ENCODE results near the gene CD5L. TPM values are rescaled to one million over a fixed set of nuclear protein-coding genes. Genes with fewer than 3 reads are reported as not detected.
A peak's percentile ranks its signal among the peaks of the same experiment; 100 is the strongest.

The CD5L gene
- total and polyA plus RNA-seq, 2 donors (not counting 1 experiment from before 2014, with no cell fraction given): 0.17 TPM; not detected in 1

- TF ChIP-seq EZH2 (IDR thresholded peaks at IDR 0.05; ENCODE audit: borderline replicate concordance, insufficient read depth, low read depth, low read length, poor library complexity, severe bottlenecking) (no peak), CTCF (IDR thresholded peaks at IDR 0.05) (no peak)
- Histone ChIP-seq H3K27ac (ENCODE audit: low read length in 2 of 2) (peak overlapping the region; percentile 31 to 53), H3K4me2 (replicated peaks; ENCODE audit: low read depth, low read length, poor library complexity, severe bottlenecking) (peak overlapping the region; percentile 57), H3K4me1 (ENCODE audit: control insufficient read depth in 2 of 2, insufficient read depth in 2 of 2, low read length in 2 of 2) (peaks cover 83 to 90% of the 10 kb centered on the region in 2 donors), H3K4me3 (ENCODE audit: control extremely low read depth in 1 of 5, extremely low read depth in 1 of 5, insufficient read depth in 1 of 5, low read depth in 2 of 5, low read length in 4 of 5) (peak overlapping the region in 1 of 5 experiments; percentile 17), H3K27me3 (replicated peaks in 1 of 4; ENCODE audit: control extremely low read depth in 1 of 4, control insufficient read depth in 3 of 4, insufficient read depth in 4 of 4, low read length in 3 of 4) (no peaks in the 10 kb centered on the region), H3K36me3 (replicated peaks in 1 of 2; ENCODE audit: control extremely low read depth in 1 of 2, control insufficient read depth in 1 of 2, extremely low read depth in 1 of 2, insufficient read depth in 2 of 2, low read length in 1 of 2) (peaks cover 3 to 4% of the 10 kb centered on the region in 2 experiments), H4K20me1 (ENCODE audit: control insufficient read depth, insufficient read depth, low read length, poor library complexity, severe bottlenecking) (peaks cover 7% of the 10 kb centered on the region), H3K9ac (ENCODE audit: low read length) (no peak overlapping the region), H3K79me2 (ENCODE audit: control insufficient read depth, insufficient read depth, low read length) (peaks cover 65% of the 10 kb centered on the region), H3K9me3 (ENCODE audit: control extremely low read depth in 1 of 3, control insufficient read depth in 2 of 3, insufficient read depth in 1 of 3, low read length in 2 of 3) (no peaks in the 10 kb centered on the region), H2AFZ (ENCODE audit: insufficient read depth, low read depth, low read length, poor library complexity, severe bottlenecking) (no peak overlapping the region)
- DNase-seq (peak; percentile 45), ATAC-seq (ENCODE audit: low read depth) (peak; percentile 6)
- Mint-ChIP-seq H3K27me3 (no peaks in the 10 kb centered on the region), H3K4me1 (peaks cover 87% of the 10 kb centered on the region), H3K4me3 (peak overlapping the region; percentile 64), H3K27ac (peak overlapping the region; percentile 93), H3K9me3 (ENCODE audit: insufficient read depth) (no peaks in the 10 kb centered on the region)
- 0% methylated on average over 1 of the region's 2 CpGs for WGBS (ENCODE audit: insufficient coverage)
- ChIA-PET CTCF (interaction anchor here (0.7 to 4.2 kb wide), 10 partner anchors 12 to 267 kb away, joined by 3 to 28 read pairs (median 4); partner anchors contain the start of gene FCRL1), POLR2A (interaction anchor here (0.7 to 1.5 kb wide), 5 partner anchors 26 to 155 kb away, joined by 3 to 11 read pairs (median 6); partner anchors contain the start of gene FCRL1)
- intact Hi-C loops (cut with micrococcal nuclease): loop anchor here (10.0 kb wide), 1 partner anchor 1284 kb away; no protein-coding TSS in a partner anchor
These were observed 60.6 kb downstream of the CD5L start for GRCh38 chr1:157781048-157781447.

Small RNA genes within 50 kb of the gene (small RNA-seq; reads per million reads assigned to genes)
- not detected for gene MRPS21P2 (ENCODE audit: insufficient read length, low read depth, low replicate concordance)

Other genes with a start within 250 kb of the CD5L start
- 0.30 and 0.68 TPM in 2 replicates for gene FCRL4, start 243.7 kb downstream of the CD5L start, total RNA-seq
- 0.03 and 0.09 TPM in 2 replicates for gene FCRL4, start 243.7 kb downstream of the CD5L start, polyA plus RNA-seq
- 108 and 115 TPM in 2 replicates for gene FCRL3, start 141.0 kb downstream of the CD5L start, total RNA-seq
- gene FCRL3, start 141.0 kb downstream of the CD5L start, polyA plus RNA-seq: 220 and 248 TPM in 2 replicates
- gene FCRL2, start 64.7 kb downstream of the CD5L start, total RNA-seq: 78.3 and 81.0 TPM in 2 replicates
- gene FCRL2, start 64.7 kb downstream of the CD5L start, polyA plus RNA-seq: 184 and 254 TPM in 2 replicates
- gene FCRL1, start 21.7 kb downstream of the CD5L start, total RNA-seq: 277 and 306 TPM in 2 replicates
- 860 and 953 TPM in 2 replicates for gene FCRL1, start 21.7 kb downstream of the CD5L start, polyA plus RNA-seq
- gene KIRREL1, start 151.8 kb upstream of the CD5L start, total RNA-seq: not detected in 2 replicates
- not detected in 2 replicates for gene KIRREL1, start 151.8 kb upstream of the CD5L start, polyA plus RNA-seq

Measured in B cell (primary cell).